A673 (cell line): ENCODE measurements around the gene PRKAR2B. TPM values are rescaled to one million over a fixed set of nuclear protein-coding genes. Genes with fewer than 3 reads are reported as not detected.

ENCODE experiments used
- BruUV-seq: library from RNA; stranded (reverse); fragments of 400-500 nt; replicated peaks from 2 replicates; lab custom pipeline; 2021; lab: Mats Ljungman, UMichigan
- CTCF ChIA-PET: fragments of 300-600 bp; sonication (Branson Sonifier 250); formaldehyde crosslinking; loops from one replicate; lab custom pipeline; 2022; ENCODE audit warnings: antibody characterized with exemption; lab: Charles Lee
- POLR2A ChIA-PET: fragments of 300-600 bp; sonication (Branson Sonifier 250); formaldehyde crosslinking; loops from one replicate; lab custom pipeline; 2022; ENCODE audit warnings: antibody characterized with exemption; ENCODE audit not compliant: low non-redundant PET; lab: Charles Lee
- DNase-seq: peaks from one replicate; pipeline ENCODE4 v3.0.0-alpha.2; 2015; ENCODE audit warnings: low spot score
- H3K27ac ChIP-seq: fragments of 200-600 bp; sonication (generic); 2 replicates; pipeline ENCODE4 v1.5.1; 2016; ENCODE audit warnings: mixed run types, low read depth, mild to moderate bottlenecking, mixed read lengths, antibody characterized with exemption, low read length; ENCODE audit not compliant: poor library complexity, severe bottlenecking
- H3K27me3 ChIP-seq: fragments of 200-600 bp; sonication (generic); replicated peaks from 2 replicates; pipeline ENCODE4 v1.6.1; 2017; ENCODE audit warnings: mixed run types, low read depth, mild to moderate bottlenecking, mixed read lengths, antibody characterized with exemption, low read length; ENCODE audit not compliant: insufficient read depth, poor library complexity
- H3K36me3 ChIP-seq: fragments of 200-600 bp; sonication (generic); 2 replicates; pipeline ENCODE4 v1.6.1; 2016; ENCODE audit warnings: mixed run types, mild to moderate bottlenecking, mixed read lengths, antibody characterized with exemption, low read length; ENCODE audit not compliant: insufficient read depth, poor library complexity, severe bottlenecking
- H3K4me1 ChIP-seq: fragments of 200-600 bp; sonication (generic); 2 replicates; pipeline ENCODE4 v1.6.1; 2017; ENCODE audit warnings: mixed run types, mild to moderate bottlenecking, mixed read lengths, antibody characterized with exemption, low read length; ENCODE audit not compliant: insufficient read depth, poor library complexity, severe bottlenecking
- H3K4me3 ChIP-seq: fragments of 200-600 bp; sonication (generic); 2 replicates; pipeline ENCODE4 v1.5.1; 2016; ENCODE audit warnings: low read depth, mixed run types, mild to moderate bottlenecking, mixed read lengths, low read length; ENCODE audit not compliant: poor library complexity, severe bottlenecking
- H3K9me3 ChIP-seq: fragments of 200-600 bp; sonication (generic); 2 replicates; pipeline ENCODE4 v1.6.1; 2016; ENCODE audit warnings: mixed run types, low read depth, mild to moderate bottlenecking, mixed read lengths, antibody characterized with exemption, low read length; ENCODE audit not compliant: poor library complexity, severe bottlenecking
- EZH2 ChIP-seq: fragments of 200-600 bp; sonication (generic); IDR thresholded peaks from 2 replicates; pipeline ENCODE4 v1.6.1; 2017; ENCODE audit warnings: borderline replicate concordance, low read depth, mild to moderate bottlenecking, mixed read lengths, antibody characterized with exemption, low read length; ENCODE audit not compliant: poor library complexity, severe bottlenecking
- intact Hi-C: fragments of 100-400 bp; cut with micrococcal nuclease; formaldehyde crosslinking; loops from one replicate; pipeline ENCODE4 v1.10.0; 2022; ENCODE audit not compliant: unreplicated experiment
- total RNA-seq: library from RNA; stranded (reverse); gene quantifications from 2 replicates; pipeline ENCODE4 v1.2.3, GENCODE V29; 2021
- TF ChIP-seq, protein P1 (sequence below): fragments of 300-800, 200-600 bp; sonication (generic); conservative IDR thresholded peaks from 2 replicates; pipeline ENCODE4 v1.5.1; 2017; ENCODE audit warnings: low read depth, mild to moderate bottlenecking, antibody characterized with exemption, low read length, moderate library complexity, mixed read lengths

Gene PRKAR2B
- total RNA-seq, 1 experiment from 2014 or later: 4.8 TPM

GRCh38 chr7:107201795-107202450, 157.4 kb downstream of the PRKAR2B start:
- no peak overlapping the region for H3K4me3 ChIP-seq
- intact Hi-C loops: loop anchor here (1.0 to 5.0 kb wide), 3 partner anchors 300 to 670 kb away; no protein-coding TSS in a partner anchor
- POLR2A ChIA-PET: no interaction called here
- no peaks in the 10 kb centered on the region for H3K27me3 ChIP-seq
- CTCF ChIA-PET: no interaction called here
- TF ChIP-seq EZH2: no peak
- TF ChIP-seq, protein P1, sequence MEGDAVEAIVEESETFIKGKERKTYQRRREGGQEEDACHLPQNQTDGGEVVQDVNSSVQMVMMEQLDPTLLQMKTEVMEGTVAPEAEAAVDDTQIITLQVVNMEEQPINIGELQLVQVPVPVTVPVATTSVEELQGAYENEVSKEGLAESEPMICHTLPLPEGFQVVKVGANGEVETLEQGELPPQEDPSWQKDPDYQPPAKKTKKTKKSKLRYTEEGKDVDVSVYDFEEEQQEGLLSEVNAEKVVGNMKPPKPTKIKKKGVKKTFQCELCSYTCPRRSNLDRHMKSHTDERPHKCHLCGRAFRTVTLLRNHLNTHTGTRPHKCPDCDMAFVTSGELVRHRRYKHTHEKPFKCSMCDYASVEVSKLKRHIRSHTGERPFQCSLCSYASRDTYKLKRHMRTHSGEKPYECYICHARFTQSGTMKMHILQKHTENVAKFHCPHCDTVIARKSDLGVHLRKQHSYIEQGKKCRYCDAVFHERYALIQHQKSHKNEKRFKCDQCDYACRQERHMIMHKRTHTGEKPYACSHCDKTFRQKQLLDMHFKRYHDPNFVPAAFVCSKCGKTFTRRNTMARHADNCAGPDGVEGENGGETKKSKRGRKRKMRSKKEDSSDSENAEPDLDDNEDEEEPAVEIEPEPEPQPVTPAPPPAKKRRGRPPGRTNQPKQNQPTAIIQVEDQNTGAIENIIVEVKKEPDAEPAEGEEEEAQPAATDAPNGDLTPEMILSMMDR: peak; percentile 52
- no peaks in the 10 kb centered on the region for H3K9me3 ChIP-seq
- H3K27ac ChIP-seq: no peak overlapping the region
- H3K4me1 ChIP-seq: no peaks in the 10 kb centered on the region
- peaks cover 9% of the 10 kb centered on the region for H3K36me3 ChIP-seq
- BruUV-seq: no TSS peak
- DNase-seq: peak; percentile 38

DNA sequence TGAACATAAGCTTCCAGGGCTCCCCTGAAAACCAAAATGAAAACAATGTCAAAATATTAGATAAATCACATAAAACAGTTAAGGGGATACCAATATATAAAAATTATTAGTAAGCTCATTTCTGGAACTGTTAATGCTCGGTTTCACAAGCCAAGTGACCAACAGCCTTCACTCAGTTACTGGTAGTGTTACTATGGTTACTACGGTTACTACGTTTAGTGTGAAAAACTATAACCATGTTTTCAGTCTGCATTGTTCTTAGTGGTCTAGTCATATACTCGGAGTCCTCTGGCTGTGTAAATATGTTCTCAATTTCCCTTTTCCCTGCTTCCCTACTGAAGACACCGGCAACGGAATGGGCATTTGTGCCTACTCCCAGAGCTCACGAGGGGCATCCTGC, 159.1 kb downstream of the PRKAR2B start:
- Histone ChIP-seq H3K27me3 (no peaks in the 10 kb centered on the region), H3K9me3 (no peaks in the 10 kb centered on the region), H3K4me3 (no peak overlapping the region), H3K4me1 (no peaks in the 10 kb centered on the region), H3K27ac (no peak overlapping the region), H3K36me3 (peaks cover 9% of the 10 kb centered on the region)
- no TSS peak for BruUV-seq
- ChIA-PET POLR2A (no interaction called here), CTCF (no interaction called here)
- intact Hi-C loops: loop anchor here (5.0 kb wide), 2 partner anchors 299 to 669 kb away; no protein-coding TSS in a partner anchor
- no peak for TF ChIP-seq EZH2
- TF ChIP-seq, protein P1: no peak
- no peak for DNase-seq

- Histone ChIP-seq H3K36me3 (no peaks in the 10 kb centered on the region), H3K27me3 (no peaks in the 10 kb centered on the region), H3K27ac (no peak overlapping the region), H3K4me3 (no peak overlapping the region), H3K9me3 (no peaks in the 10 kb centered on the region), H3K4me1 (no peaks in the 10 kb centered on the region)
- ChIA-PET POLR2A (no interaction called here), CTCF (no interaction called here)
- no peak for DNase-seq
- no TSS peak for BruUV-seq
- TF ChIP-seq, protein P1: no peak
- no peak for TF ChIP-seq EZH2
- intact Hi-C loops: no loop called here
Measured at GRCh38 chr7:107206136-107206535, 161.6 kb downstream of the PRKAR2B start.
